ENCODE data around the gene EEF1G. TPM values are rescaled to one million over a fixed set of nuclear protein-coding genes. Genes with fewer than 3 reads are reported as not detected.
"Not testable (repeated sequence)": the region's sequence is repeated elsewhere in the genome, so short reads cannot be mapped to it uniquely, and the experiment has no call there.

Gene EEF1G
- total RNA-seq, 6 donors from 2014 or later: 557 to 997 (median 889) TPM

- H3K27me3 ChIP-seq: no peaks in the 10 kb centered on the region
- no peak for TF ChIP-seq POLR2AphosphoS5 (IDR thresholded peaks at IDR 0.05)
- TF ChIP-seq POLR2A (IDR thresholded peaks at IDR 0.05): no peak
- TF ChIP-seq CTCF (IDR thresholded peaks at IDR 0.05): no peak
- no peak for TF ChIP-seq EP300 (IDR thresholded peaks at IDR 0.05)
- 29 to 31% methylated on average over 8 of the region's 8 CpGs for WGBS, 2 donors
Measured at GRCh38 chr11:62621027-62621566, 47.4 kb upstream of the EEF1G start.

GRCh38 chr11:62616957-62617356 lies 43.3 kb upstream of the EEF1G start:
- not testable (repeated sequence) for H3K27ac ChIP-seq; H3K27me3 ChIP-seq; ATAC-seq (ENCODE audit: low FRiP score in 2 of 2); H3K9me3 ChIP-seq; DNase-seq; H3K4me3 ChIP-seq
- WGBS, 2 donors: 100% methylated on average over 7 of the region's 14 CpGs; no CpG with 5 or more reads in 1 of the 2 donors
- Histone ChIP-seq H3K36me3 (peaks cover 0 to 28% (median 15%) of the 10 kb centered on the region in 4 donors), H3K4me1 (peaks cover 11 to 25% (median 16%) of the 10 kb centered on the region in 4 donors)

More at GRCh38 chr11:62621027-62621566, 47.4 kb upstream of the EEF1G start:
- H3K36me3 ChIP-seq: peaks cover 12 to 29% (median 21%) of the 10 kb centered on the region in 4 donors
- DNase-seq (no peak), ATAC-seq (ENCODE audit: low FRiP score in 2 of 2) (no peak)
- H3K4me1 ChIP-seq: peaks cover 11 to 20% (median 17%) of the 10 kb centered on the region in 4 donors
- no peaks in the 10 kb centered on the region for H3K9me3 ChIP-seq
- peak overlapping the region; percentile 67 to 75 (median 70) for H3K4me3 ChIP-seq
- peak overlapping the region; percentile 82 to 90 (median 87) for H3K27ac ChIP-seq

GRCh38 chr11:62615521-62615920 lies 41.8 kb upstream of the EEF1G start:
- Histone ChIP-seq H3K27me3 (no peaks in the 10 kb centered on the region), H3K9me3 (no peaks in the 10 kb centered on the region), H3K4me1 (peaks cover 18 to 29% (median 21%) of the 10 kb centered on the region in 4 donors), H3K36me3 (peaks cover 3 to 33% (median 15%) of the 10 kb centered on the region in 4 donors), H3K27ac (no peak overlapping the region), H3K4me3 (no peak overlapping the region)
- ATAC-seq (ENCODE audit: low FRiP score in 2 of 2) (no peak), DNase-seq (peak in 1 of 2 donors; percentile 58)
- 92 to 95% methylated on average over 4 to 7 of the region's 7 CpGs for WGBS, 2 donors
- TF ChIP-seq CTCF (IDR thresholded peaks at IDR 0.05): no peak
- TF ChIP-seq EP300 (IDR thresholded peaks at IDR 0.05): no peak
- TF ChIP-seq POLR2A (IDR thresholded peaks at IDR 0.05): no peak
- TF ChIP-seq POLR2AphosphoS5 (IDR thresholded peaks at IDR 0.05): no peak

- Histone ChIP-seq H3K4me1 (peaks cover 17 to 26% (median 20%) of the 10 kb centered on the region in 4 donors), H3K4me3 (no peak overlapping the region), H3K27me3 (no peaks in the 10 kb centered on the region), H3K36me3 (peaks cover 3 to 45% (median 15%) of the 10 kb centered on the region in 4 donors), H3K27ac (peak overlapping the region in 3 of 4 donors; percentile 95 to 99 (median 99)), H3K9me3 (no peaks in the 10 kb centered on the region)
- DNase-seq (no peak), ATAC-seq (ENCODE audit: low FRiP score in 2 of 2) (no peak)
- 82 to 84% methylated on average over 7 to 8 of the region's 8 CpGs for WGBS, 2 donors
- TF ChIP-seq EP300 (IDR thresholded peaks at IDR 0.05) (no peak), POLR2A (IDR thresholded peaks at IDR 0.05) (no peak), POLR2AphosphoS5 (IDR thresholded peaks at IDR 0.05) (no peak), CTCF (IDR thresholded peaks at IDR 0.05) (no peak)
Measured at GRCh38 chr11:62614275-62614674, 40.6 kb upstream of the EEF1G start.

- H3K4me3 ChIP-seq: peak overlapping the region in 3 of 4 donors; percentile 66 to 95 (median 76)
- 40% methylated on average over 2 of the region's 15 CpGs; no CpG with 5 or more reads in 1 of the 2 donors for WGBS, 2 donors
Measured at GRCh38 chr11:62613291-62613778, 39.6 kb upstream of the EEF1G start.

More at GRCh38 chr11:62613291-62613778, 39.6 kb upstream of the EEF1G start:
- no peak for TF ChIP-seq EP300 (IDR thresholded peaks at IDR 0.05)
- no peak for TF ChIP-seq POLR2A (IDR thresholded peaks at IDR 0.05)
- no peak for TF ChIP-seq CTCF (IDR thresholded peaks at IDR 0.05)
- TF ChIP-seq POLR2AphosphoS5 (IDR thresholded peaks at IDR 0.05): no peak
- peaks cover 17 to 27% (median 20%) of the 10 kb centered on the region in 4 donors for H3K4me1 ChIP-seq
- peak overlapping the region; percentile 95 to 99 (median 98) for H3K27ac ChIP-seq
- peak in 1 of 2 donors; percentile 2 for ATAC-seq (ENCODE audit: low FRiP score in 2 of 2)
- no peaks in the 10 kb centered on the region for H3K27me3 ChIP-seq
- no peaks in the 10 kb centered on the region for H3K9me3 ChIP-seq
- peaks cover 3 to 55% (median 19%) of the 10 kb centered on the region in 4 donors for H3K36me3 ChIP-seq
- DNase-seq: peak in 1 of 2 donors; percentile 88
